ENCODE measurements around the gene PTPN4. TPM values are rescaled to one million over a fixed set of nuclear protein-coding genes. Genes with fewer than 3 reads are reported as not detected.

Gene PTPN4
- total and polyA plus RNA-seq, 9 of the 15 experiments (the other 6 are each of a cell fraction or from before 2014, with no cell fraction given): 5.0 to 32.8 (median 27.3) TPM

- DNase-seq (ENCODE audit: extremely low read depth in 1 of 4, low spot score in 3 of 4) (no peak), ATAC-seq (no peak), FAIRE-seq (no peak)
- ChIA-PET CTCF (ENCODE audit: low intra/inter-chr PET ratio) (no interaction called here), POLR2A (no interaction called here)
- 0 out of 3 replicates have a peak, but pooled peaks cover 2% of the 10 kb centered on the region for H3K36me3 ChIP-seq (ENCODE audit: control insufficient read depth, insufficient read depth, low read length)
- H3K79me2 ChIP-seq (ENCODE audit: control insufficient read depth, insufficient read depth, low read length): peaks cover 12% of the 10 kb centered on the region; the same call in 1 of the 3 replicates
- H3K9me3 ChIP-seq (replicated peaks; ENCODE audit: control insufficient read depth, insufficient read depth, low read depth, low read length): no peaks in the 10 kb centered on the region
- WGBS (ENCODE audit: insufficient coverage, low coverage, missing lambda C conversion rate): 69% methylated on average over 2 of the region's 2 CpGs
- no peaks in the 10 kb centered on the region for H4K20me1 ChIP-seq (replicated peaks; ENCODE audit: control insufficient read depth, insufficient read depth, low read length)
- H3K4me3 ChIP-seq: no peak overlapping the region
- no peak overlapping the region for H2AFZ ChIP-seq (ENCODE audit: low read depth, low read length)
- no peak overlapping the region for H3K4me2 ChIP-seq (ENCODE audit: insufficient read depth, low read length)
- H3K9me1 ChIP-seq (ENCODE audit: control insufficient read depth, insufficient read depth, low read length): no peaks in the 10 kb centered on the region
- peaks cover 2 to 11% of the 10 kb centered on the region in 2 experiments; a peak in 3 of 5 replicates for H3K4me1 ChIP-seq (replicated peaks in 1 of 2; ENCODE audit: control insufficient read depth in 2 of 2, insufficient read depth in 2 of 2, low read length in 2 of 2)
- in situ Hi-C loops (cut with MboI): no loop called here
- no peaks in the 10 kb centered on the region for H3K27me3 ChIP-seq (ENCODE audit: control insufficient read depth in 2 of 2, insufficient read depth in 2 of 2, low read length in 2 of 2)
- intact Hi-C loops (cut with micrococcal nuclease): loop anchor here (10.0 kb wide), 2 partner anchors 158 to 298 kb away; no protein-coding TSS in a partner anchor
- H3K9ac ChIP-seq (ENCODE audit: insufficient read depth in 1 of 2, low read depth in 2 of 2, low read length in 2 of 2): no peak overlapping the region
- BruUV-seq (replicated peaks): no TSS peak
- H3K27ac ChIP-seq (ENCODE audit: extremely low read depth, low read depth, low read length): no peak overlapping the region
- TF ChIP-seq EP400 (IDR thresholded peaks at IDR 0.05) (no peak), RB1 (IDR thresholded peaks at IDR 0.05; ENCODE audit: low read depth) (no peak), CBFA2T2 (conservative IDR thresholded peaks at IDR 0.05) (no peak), MGA (IDR thresholded peaks at IDR 0.05) (no peak), SNIP1 (IDR thresholded peaks at IDR 0.05; ENCODE audit: low read depth) (no peak), NFIX (CRISPR knock-in tag; IDR thresholded peaks at IDR 0.05; ENCODE audit: low read depth) (no peak), POLR2AphosphoS2 (IDR thresholded peaks at IDR 0.05; ENCODE audit: low read length) (no peak), ZNF140 (CRISPR knock-in tag; IDR thresholded peaks at IDR 0.05) (no peak), E4F1 (CRISPR knock-in tag; IDR thresholded peaks at IDR 0.05; ENCODE audit: borderline replicate concordance) (no peak), SAFB (IDR thresholded peaks at IDR 0.05; ENCODE audit: borderline replicate concordance, low read depth, low read length) (no peak)
Observed at GRCh38 chr2:120017201-120017600, 257.5 kb downstream of the PTPN4 start.

Data from K562 (cell line).